PC-9 (cell line): ENCODE measurements around the gene MACROH2A1. TPM values are rescaled to one million over a fixed set of nuclear protein-coding genes. Genes with fewer than 3 reads are reported as not detected.

Source experiments
- BruUV-seq: library from RNA; stranded (reverse); fragments of 400-500 nt; replicated peaks from 2 replicates; lab custom pipeline; 2021; lab: Mats Ljungman, UMichigan
- CTCF ChIA-PET: fragments of 300-600 bp; sonication (Branson Sonifier 250); formaldehyde crosslinking; loops from one replicate; lab custom pipeline; 2022; ENCODE audit warnings: antibody characterized with exemption; lab: Charles Lee
- POLR2A ChIA-PET: fragments of 300-600 bp; sonication (Branson Sonifier 250); formaldehyde crosslinking; loops from one replicate; lab custom pipeline; 2022; ENCODE audit warnings: antibody characterized with exemption; ENCODE audit not compliant: unreplicated experiment; lab: Charles Lee
- DNase-seq, 2 experiments: peaks; one replicate each; pipeline versions ENCODE4 v3.0.0 to v3.0.0-alpha.2; 2015 to 2022; ENCODE audit warnings: mixed read lengths in 1 of 2
- H2AFZ ChIP-seq: fragments of 200-600 bp; sonication (generic); 2 replicates; pipeline ENCODE4 v1.8.1; 2017; ENCODE audit warnings: antibody characterized with exemption
- H3F3A ChIP-seq: fragments of 200-600 bp; sonication (generic); 2 replicates; pipeline ENCODE4 v1.8.1; 2017; ENCODE audit warnings: antibody characterized with exemption, mild to moderate bottlenecking, low read depth; ENCODE audit not compliant: insufficient read depth
- H3K27ac ChIP-seq: fragments of 200-600 bp; sonication (generic); 2 replicates; pipeline ENCODE4 v1.6.1; 2016; ENCODE audit warnings: mixed run types
- H3K27me3 ChIP-seq: fragments of 200-600 bp; sonication (generic); 2 replicates; pipeline ENCODE4 v1.6.1; 2016; ENCODE audit warnings: low read depth, mixed run types; ENCODE audit not compliant: insufficient read depth
- H3K36me3 ChIP-seq: fragments of 200-600 bp; sonication (generic); 2 replicates; pipeline ENCODE4 v1.6.1; 2016; ENCODE audit warnings: low read depth, mixed run types
- H3K4me1 ChIP-seq: fragments of 200-600 bp; sonication (generic); replicated peaks from 2 replicates; pipeline ENCODE4 v1.6.1; 2016; ENCODE audit warnings: mixed run types; ENCODE audit not compliant: insufficient read depth
- H3K4me2 ChIP-seq: fragments of 200-600 bp; sonication (generic); 2 replicates; pipeline ENCODE4 v1.6.1; 2017; ENCODE audit warnings: mixed run types
- H3K4me3 ChIP-seq: fragments of 200-600 bp; sonication (generic); 2 replicates; pipeline ENCODE4 v1.6.1; 2016; ENCODE audit warnings: mixed run types
- H3K79me2 ChIP-seq: fragments of 200-600 bp; sonication (generic); 2 replicates; pipeline ENCODE4 v1.6.1; 2017; ENCODE audit warnings: low read depth, mixed run types
- H3K9me2 ChIP-seq: fragments of 200-600 bp; sonication (generic); 2 replicates; pipeline ENCODE4 v1.8.1; 2017; ENCODE audit warnings: mild to moderate bottlenecking; ENCODE audit not compliant: insufficient read depth
- H3K9me3 ChIP-seq: fragments of 200-600 bp; sonication (generic); 2 replicates; pipeline ENCODE4 v1.8.1; 2016; ENCODE audit warnings: low read depth; ENCODE audit not compliant: insufficient read depth
- H4K20me1 ChIP-seq: fragments of 200-600 bp; sonication (generic); 2 replicates; pipeline ENCODE4 v1.8.1; 2017; ENCODE audit not compliant: insufficient read depth
- CTCF ChIP-seq: fragments of 200-600 bp; sonication (generic); conservative IDR thresholded peaks from 2 replicates; pipeline ENCODE4 v1.6.1; 2017; ENCODE audit warnings: mixed run types, antibody characterized with exemption, mild to moderate bottlenecking, moderate library complexity
- EZH2 ChIP-seq: fragments of 200-600 bp; sonication (generic); IDR thresholded peaks from 2 replicates; pipeline ENCODE4 v1.8.0; 2017; ENCODE audit warnings: antibody characterized with exemption, low read depth
- intact Hi-C: fragments of 100-400 bp; cut with micrococcal nuclease; formaldehyde crosslinking; loops from one replicate; pipeline ENCODE4 v1.10.0; 2022; ENCODE audit not compliant: unreplicated experiment
- total RNA-seq: library from RNA; stranded (reverse); gene quantifications from 2 replicates; pipeline ENCODE4 v1.2.3, GENCODE V29; 2021

MACROH2A1 gene
- total RNA-seq, 1 experiment from 2014 or later = 223 TPM

- H3K27ac ChIP-seq = no peak overlapping the region
- no peak overlapping the region for H2AFZ ChIP-seq
- no TSS peak for BruUV-seq
- no peaks in the 10 kb centered on the region for H3K36me3 ChIP-seq
- H3K27me3 ChIP-seq = peaks cover 60% of the 10 kb centered on the region
- H3K79me2 ChIP-seq = no peaks in the 10 kb centered on the region
- TF ChIP-seq EZH2 (no peak), CTCF (no peak)
- DNase-seq = no peak
- ChIA-PET CTCF (no interaction called here), POLR2A (no interaction called here)
- no peaks in the 10 kb centered on the region for H3K4me1 ChIP-seq
- H3K4me2 ChIP-seq = no peak overlapping the region
- no peaks in the 10 kb centered on the region for H3F3A ChIP-seq
- intact Hi-C loops = no loop called here
- no peaks in the 10 kb centered on the region for H3K9me2 ChIP-seq
- H3K9me3 ChIP-seq = no peaks in the 10 kb centered on the region
- no peaks in the 10 kb centered on the region for H4K20me1 ChIP-seq
- H3K4me3 ChIP-seq = no peak overlapping the region
These were observed 34.8 kb upstream of the MACROH2A1 start for GRCh38 chr5:135433681-135434426.

GRCh38 chr5:135432113-135432512 lies 33.1 kb upstream of the MACROH2A1 start:
- peaks cover 64% of the 10 kb centered on the region for H3K27me3 ChIP-seq
- no peaks in the 10 kb centered on the region for H3K79me2 ChIP-seq
- no peaks in the 10 kb centered on the region for H3K9me2 ChIP-seq
- H4K20me1 ChIP-seq = no peaks in the 10 kb centered on the region
- CTCF ChIA-PET = no interaction called here
- H3K36me3 ChIP-seq = no peaks in the 10 kb centered on the region
- POLR2A ChIA-PET = no interaction called here
- no peaks in the 10 kb centered on the region for H3K4me1 ChIP-seq
- peaks cover 6% of the 10 kb centered on the region; the same call in 1 of the 2 replicates for H3K9me3 ChIP-seq
- no TSS peak for BruUV-seq
- no peak overlapping the region for H2AFZ ChIP-seq
- DNase-seq = no peak
- H3K27ac ChIP-seq = no peak overlapping the region
- no peak overlapping the region for H3K4me2 ChIP-seq
- intact Hi-C loops = no loop called here
- TF ChIP-seq CTCF (no peak), EZH2 (no peak)
- H3F3A ChIP-seq = no peaks in the 10 kb centered on the region
- no peak overlapping the region for H3K4me3 ChIP-seq

GRCh38 chr5:135430135-135430437 lies 31.1 kb upstream of the MACROH2A1 start:
- intact Hi-C loops = no loop called here
- H3F3A ChIP-seq = no peaks in the 10 kb centered on the region
- H3K9me3 ChIP-seq = peaks cover 6% of the 10 kb centered on the region; the same call in 1 of the 2 replicates
- no peak overlapping the region for H3K4me2 ChIP-seq
- CTCF ChIA-PET = no interaction called here
- no peaks in the 10 kb centered on the region for H3K4me1 ChIP-seq
- no peaks in the 10 kb centered on the region for H3K36me3 ChIP-seq
- H3K9me2 ChIP-seq = no peaks in the 10 kb centered on the region
- POLR2A ChIA-PET = no interaction called here
- no peaks in the 10 kb centered on the region for H4K20me1 ChIP-seq
- no TSS peak for BruUV-seq
- no peak for DNase-seq
- H3K4me3 ChIP-seq = no peak overlapping the region
- TF ChIP-seq CTCF (no peak), EZH2 (no peak)
- H3K79me2 ChIP-seq = no peaks in the 10 kb centered on the region
- H3K27ac ChIP-seq = no peak overlapping the region
- peaks cover 45% of the 10 kb centered on the region for H3K27me3 ChIP-seq
- H2AFZ ChIP-seq = no peak overlapping the region
